Endothelial cell of umbilical vein (primary cell): ENCODE measurements around the gene RNF151. TPM values are rescaled to one million over a fixed set of nuclear protein-coding genes. Genes with fewer than 3 reads are reported as not detected.

Experiments
- BruUV-seq: library from RNA; stranded (reverse); fragments of 400-500 nt; replicated peaks from 2 replicates; lab custom pipeline; 2021; lab: Mats Ljungman, UMichigan
- CTCF ChIA-PET: fragments of 300-600, 350-600 bp; sonication (Branson Sonifier 250); formaldehyde crosslinking; loops from one replicate; lab custom pipeline; 2021; ENCODE audit warnings: antibody characterized with exemption, inconsistent platforms; lab: Charles Lee
- POLR2A ChIA-PET: fragments of 300-600, 350-600 bp; sonication (Branson Sonifier 250); formaldehyde crosslinking; loops from one replicate; lab custom pipeline; 2021; ENCODE audit warnings: antibody characterized with exemption, inconsistent platforms; lab: Charles Lee
- DNase-seq: peaks from one replicate; pipeline ENCODE4 v3.0.0-alpha.2; 2011; ENCODE audit warnings: low read depth, low spot score
- FAIRE-seq: peaks from 2 replicates; lab custom pipeline; 2011; peaks lifted over from hg19 to GRCh38; lab: Jason Lieb, UNC
- H2AFZ ChIP-seq: 2 replicates; pipeline ENCODE4 v1.6.0; 2012; ENCODE audit warnings: low read depth, low read length, control low read depth, inconsistent platforms
- H3K27ac ChIP-seq: 2 replicates; pipeline ENCODE4 v1.5.1; 2011; ENCODE audit warnings: low read depth, mild to moderate bottlenecking, control low read depth, low read length, moderate library complexity; ENCODE audit not compliant: insufficient read depth
- H3K27me3 ChIP-seq, 2 experiments: 2 replicates each; pipeline versions ENCODE4 v1.6.0 to v1.6.1; 2011; ENCODE audit warnings: low read length in 2 of 2, mixed read lengths in 1 of 2; ENCODE audit not compliant: control insufficient read depth in 2 of 2, insufficient read depth in 2 of 2
- H3K36me3 ChIP-seq, 2 experiments: 2 replicates in 1 of 2; 3 replicates in 1 of 2; pipeline ENCODE4 v1.5.1; 2011; ENCODE audit warnings: low read length in 2 of 2, mild to moderate bottlenecking in 1 of 2, moderate library complexity in 1 of 2; ENCODE audit not compliant: control insufficient read depth in 2 of 2, insufficient read depth in 2 of 2; ENCODE audit errors: extremely low read depth in 1 of 2
- H3K4me1 ChIP-seq: 3 replicates; pipeline ENCODE4 v1.5.1; 2011; ENCODE audit warnings: mild to moderate bottlenecking, low read length; ENCODE audit not compliant: control insufficient read depth, insufficient read depth; ENCODE audit errors: extremely low read depth
- H3K4me2 ChIP-seq: 2 replicates; pipeline ENCODE4 v1.6.1; 2011; ENCODE audit warnings: low read length, control low read depth, mixed read lengths; ENCODE audit not compliant: insufficient read depth
- H3K4me3 ChIP-seq, 3 experiments: fragments of 200-600 bp in 1 of 3; sonication (generic), shearing (Covaris generic) in 1 of 3; replicated peaks in 1 of 3; 2 replicates each; pipeline ENCODE4 v1.5.1; 2011 to 2016; ENCODE audit warnings: control low read depth in 3 of 3, low read length in 3 of 3, mild to moderate bottlenecking in 2 of 3, inconsistent platforms in 1 of 3, low read depth in 1 of 3, moderate library complexity in 1 of 3; ENCODE audit not compliant: insufficient read depth in 1 of 3
- H3K79me2 ChIP-seq: 2 replicates; pipeline ENCODE4 v1.6.0; 2012; ENCODE audit warnings: low read length, inconsistent platforms; ENCODE audit not compliant: control insufficient read depth, insufficient read depth
- H3K9ac ChIP-seq: replicated peaks from 2 replicates; pipeline ENCODE3; 2011; ENCODE audit warnings: low read length, control low read depth; ENCODE audit not compliant: insufficient read depth; ENCODE audit errors: extremely low read depth
- H3K9me1 ChIP-seq: replicated peaks from 3 replicates; pipeline ENCODE4 v1.6.0; 2011; ENCODE audit warnings: mild to moderate bottlenecking, low read length; ENCODE audit not compliant: control insufficient read depth, insufficient read depth; ENCODE audit errors: extremely low read depth
- H3K9me3 ChIP-seq: replicated peaks from 2 replicates; pipeline ENCODE4 v1.5.1; 2012; ENCODE audit warnings: low read length, inconsistent platforms; ENCODE audit not compliant: control insufficient read depth, insufficient read depth
- H4K20me1 ChIP-seq: replicated peaks from 2 replicates; pipeline ENCODE3; 2011; ENCODE audit warnings: mild to moderate bottlenecking, low read length; ENCODE audit not compliant: control insufficient read depth, insufficient read depth; ENCODE audit errors: extremely low read depth
- EZH2 ChIP-seq: IDR thresholded peaks from 2 replicates; pipeline ENCODE4 v1.6.1; 2012; ENCODE audit warnings: borderline replicate concordance, low read depth, mild to moderate bottlenecking, moderate library complexity, low read length, inconsistent platforms; ENCODE audit not compliant: severe bottlenecking
- FOS ChIP-seq: IDR thresholded peaks from 2 replicates; pipeline ENCODE4 v1.6.1; 2011; ENCODE audit warnings: mild to moderate bottlenecking, low read length, moderate library complexity, borderline replicate concordance; ENCODE audit not compliant: insufficient read depth
- GATA2 ChIP-seq: IDR thresholded peaks from 2 replicates; pipeline ENCODE4 v1.7.0; 2011; ENCODE audit warnings: low read depth, mild to moderate bottlenecking, moderate library complexity, mixed read lengths, low read length; ENCODE audit not compliant: insufficient read length, insufficient read depth
- JUN ChIP-seq: IDR thresholded peaks from 2 replicates; pipeline ENCODE4 v1.6.1; 2011; ENCODE audit warnings: borderline replicate concordance, low read depth; ENCODE audit not compliant: insufficient read length, insufficient read depth
- MYC ChIP-seq: IDR thresholded peaks from one replicate; pipeline ENCODE4 v1.6.1; 2011; ENCODE audit warnings: mild to moderate bottlenecking, low read depth, low read length
- POLR2A ChIP-seq: IDR thresholded peaks from 2 replicates; pipeline ENCODE4 v1.6.1; 2012; ENCODE audit warnings: low read depth, mild to moderate bottlenecking, control low read depth, low read length
- POLR2AphosphoS5 ChIP-seq: IDR thresholded peaks from 2 replicates; pipeline ENCODE4 v1.6.1; 2012; ENCODE audit warnings: low read depth, mild to moderate bottlenecking, control low read depth, low read length, moderate library complexity; ENCODE audit not compliant: insufficient read depth
- dilution Hi-C: fragments of 300-500 bp; cut with MboI; formaldehyde crosslinking; loops from one replicate; pipeline ENCODE4 v1.15.0; 2019; ENCODE audit warnings: low sequenced_read_pairs; ENCODE audit not compliant: extremely low pct_ligation_motif_present
- intact Hi-C: fragments of 100-400 bp; cut with micrococcal nuclease; formaldehyde crosslinking; loops from one replicate; pipeline ENCODE4 v1.10.0; 2022
- polyA plus RNA-seq, 4 experiments: library from polyadenylated mRNA; depleted of rRNA in 3 of 4; stranded (reverse) in 3 of 4; unstranded in 1 of 4; fragments of >200 nt; gene quantifications; 2 replicates each; pipeline versions ENCODE4 v1.2.1 to v1.2.3, GENCODE V29; 2011 to 2012; ENCODE audit warnings: missing spikeins in 1 of 4
- total RNA-seq: library from RNA; stranded (reverse); gene quantifications from 2 replicates; pipeline ENCODE4 v1.2.3, GENCODE V29; 2021
- TF ChIP-seq, protein P1 (sequence below), 2 donors: IDR thresholded peaks; 1 replicate in 1 of 2; 2 replicates in 1 of 2; pipeline ENCODE4 v1.5.1; 2011; ENCODE audit warnings: low read length in 2 of 2, mild to moderate bottlenecking in 2 of 2, moderate library complexity in 2 of 2, control low read depth in 1 of 2, inconsistent platforms in 1 of 2, low read depth in 1 of 2; ENCODE audit not compliant: insufficient read depth in 1 of 2; ENCODE audit errors: extremely low read depth in 1 of 2

The RNF151 gene
- total and polyA plus RNA-seq, 2 donors (not counting 3 experiments of a cell fraction or from before 2014, with no cell fraction given): not detected

DNA sequence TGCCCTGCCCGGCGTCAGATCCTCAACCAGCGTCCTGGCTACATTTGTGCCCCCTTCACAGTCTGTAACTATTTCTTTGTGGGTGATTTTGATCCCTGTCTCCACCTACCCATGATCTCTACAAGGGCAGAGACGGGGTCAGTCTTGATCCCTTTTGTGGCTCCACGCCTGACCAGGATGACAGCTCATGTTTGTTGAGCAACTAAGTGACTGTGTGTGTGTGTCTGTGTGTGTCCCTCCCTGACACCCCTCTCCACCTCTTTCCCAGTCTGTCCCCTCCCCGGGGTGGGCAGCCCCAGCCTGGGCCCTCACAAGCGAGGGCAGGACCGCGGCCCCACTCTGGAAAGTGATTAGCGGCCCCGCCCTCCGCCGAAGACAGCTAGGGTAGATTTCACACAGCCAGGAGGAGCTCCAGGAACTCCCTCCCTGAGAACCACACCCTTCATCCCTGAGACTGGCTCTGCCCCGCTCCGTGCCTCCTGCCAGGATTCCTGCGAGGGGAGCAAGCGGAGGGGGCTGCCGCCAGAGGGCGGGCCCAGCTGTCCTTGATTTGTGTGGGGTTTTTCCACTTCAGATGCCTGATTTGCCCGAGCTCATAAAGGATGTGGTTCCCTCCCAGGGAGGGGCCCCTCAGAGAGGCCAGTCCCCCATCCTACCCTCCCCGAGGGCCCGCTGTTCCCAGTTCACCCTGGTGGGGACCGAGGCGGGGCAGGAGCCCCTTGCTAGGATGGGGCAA, 43.2 kb upstream of the RNF151 start:
- CTCF ChIA-PET: interaction anchor here (1.1 to 1.7 kb wide), 5 partner anchors 9 to 59 kb away, joined by 3 to 7 read pairs (median 4); partner anchors contain the start of gene RPS2
- Histone ChIP-seq H3K27me3 (peaks cover 29 to 39% of the 10 kb centered on the region in 2 experiments), H3K4me1 (no peaks in the 10 kb centered on the region), H3K4me3 (no peak overlapping the region), H3K9me3 (no peaks in the 10 kb centered on the region), H3K4me2 (no peak overlapping the region), H3K79me2 (no peaks in the 10 kb centered on the region), H3K27ac (no peak overlapping the region), H3K36me3 (no peaks in the 10 kb centered on the region), H3K9me1 (no peaks in the 10 kb centered on the region), H2AFZ (no peak overlapping the region), H3K9ac (no peak overlapping the region), H4K20me1 (no peaks in the 10 kb centered on the region)
- peak; percentile 32 for DNase-seq
- intact Hi-C loops: no loop called here
- POLR2A ChIA-PET: interaction anchor here (0.6 kb wide), 1 partner anchor 231 kb away, joined by 3 read pairs; no protein-coding TSS in a partner anchor
- dilution Hi-C loops: no loop called here
- no peak for TF ChIP-seq MYC
- TF ChIP-seq, protein P1, sequence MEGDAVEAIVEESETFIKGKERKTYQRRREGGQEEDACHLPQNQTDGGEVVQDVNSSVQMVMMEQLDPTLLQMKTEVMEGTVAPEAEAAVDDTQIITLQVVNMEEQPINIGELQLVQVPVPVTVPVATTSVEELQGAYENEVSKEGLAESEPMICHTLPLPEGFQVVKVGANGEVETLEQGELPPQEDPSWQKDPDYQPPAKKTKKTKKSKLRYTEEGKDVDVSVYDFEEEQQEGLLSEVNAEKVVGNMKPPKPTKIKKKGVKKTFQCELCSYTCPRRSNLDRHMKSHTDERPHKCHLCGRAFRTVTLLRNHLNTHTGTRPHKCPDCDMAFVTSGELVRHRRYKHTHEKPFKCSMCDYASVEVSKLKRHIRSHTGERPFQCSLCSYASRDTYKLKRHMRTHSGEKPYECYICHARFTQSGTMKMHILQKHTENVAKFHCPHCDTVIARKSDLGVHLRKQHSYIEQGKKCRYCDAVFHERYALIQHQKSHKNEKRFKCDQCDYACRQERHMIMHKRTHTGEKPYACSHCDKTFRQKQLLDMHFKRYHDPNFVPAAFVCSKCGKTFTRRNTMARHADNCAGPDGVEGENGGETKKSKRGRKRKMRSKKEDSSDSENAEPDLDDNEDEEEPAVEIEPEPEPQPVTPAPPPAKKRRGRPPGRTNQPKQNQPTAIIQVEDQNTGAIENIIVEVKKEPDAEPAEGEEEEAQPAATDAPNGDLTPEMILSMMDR (IDR thresholded peaks at IDR 0.05; ENCODE audit: extremely low read depth in 1 of 2, insufficient read depth in 1 of 2, low read depth in 1 of 2, low read length in 2 of 2): peak; percentile 27 to 66
- FAIRE-seq: no peak
- no TSS peak for BruUV-seq

DNA sequence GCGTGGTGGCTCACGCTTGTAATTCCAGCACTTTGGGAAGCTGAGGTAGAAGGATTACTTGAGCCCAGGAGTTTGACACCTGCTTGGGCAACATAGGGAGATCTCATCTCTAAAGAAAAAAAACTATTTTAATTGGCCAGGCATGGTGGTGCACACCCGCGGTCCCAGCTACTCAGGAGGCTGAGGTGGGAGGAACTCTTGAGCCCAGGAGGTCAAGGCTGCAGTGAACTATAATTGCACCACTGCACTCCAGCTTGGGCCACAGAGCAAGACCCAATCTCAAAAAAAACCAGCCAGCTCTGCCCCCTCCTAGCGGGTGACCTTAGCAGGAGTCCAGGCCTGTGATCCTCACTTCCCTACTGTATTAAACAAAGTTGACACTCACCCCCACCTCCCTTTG, 42.6 kb upstream of the RNF151 start:
- Histone ChIP-seq H2AFZ (no peak overlapping the region), H3K4me3 (no peak overlapping the region)

More for the DNA sequence above, 42.6 kb upstream of the RNF151 start:
- Histone ChIP-seq H4K20me1 (no peaks in the 10 kb centered on the region), H3K9me3 (no peaks in the 10 kb centered on the region), H3K9ac (no peak overlapping the region), H3K27me3 (peaks cover 24 to 33% of the 10 kb centered on the region in 2 experiments), H3K9me1 (no peaks in the 10 kb centered on the region), H3K4me1 (no peaks in the 10 kb centered on the region), H3K36me3 (no peaks in the 10 kb centered on the region), H3K4me2 (no peak overlapping the region), H3K79me2 (no peaks in the 10 kb centered on the region), H3K27ac (no peak overlapping the region)
- TF ChIP-seq JUN (no peak), POLR2A (no peak), FOS (no peak), GATA2 (no peak), POLR2AphosphoS5 (no peak), EZH2 (no peak)
- TF ChIP-seq, protein P1 (IDR thresholded peaks at IDR 0.05; ENCODE audit: extremely low read depth in 1 of 2, insufficient read depth in 1 of 2, low read depth in 1 of 2, low read length in 2 of 2): no peak
- dilution Hi-C loops (no loop called here), intact Hi-C loops (no loop called here)
- BruUV-seq: no TSS peak
- ChIA-PET CTCF (interaction anchor here (1.1 to 1.7 kb wide), 5 partner anchors 9 to 60 kb away, joined by 3 to 7 read pairs (median 4); partner anchors contain the start of gene RPS2), POLR2A (no interaction called here)
- FAIRE-seq: no peak
- no peak for DNase-seq
